RWPE1 (cell line): ENCODE measurements around the gene OSM.

Experiments
- CTCF ChIA-PET: fragments of 350-600 bp; sonication (Branson Sonifier 250); formaldehyde crosslinking; extraction: SDS; loops from one replicate; lab custom pipeline; 2021; lab: Yijun Ruan, JAX
- POLR2A ChIA-PET: fragments of 400-600 bp; formaldehyde crosslinking; extraction: SDS; loops from one replicate; lab custom pipeline; 2020; ENCODE audit warnings: antibody characterized with exemption; ENCODE audit not compliant: low non-redundant PET; lab: Yijun Ruan, JAX
- DNase-seq: peaks from one replicate; pipeline ENCODE4 v3.0.0; 2012; ENCODE audit warnings: low spot score
- H3K27ac ChIP-seq: fragments of 450-650 bp; 2 replicates; pipeline ENCODE4 v1.5.1; 2017
- CTCF ChIP-seq: fragments of 450-650 bp; conservative IDR thresholded peaks from 2 replicates; pipeline ENCODE4 v1.5.1; 2017; ENCODE audit warnings: low read depth, mild to moderate bottlenecking

OSM gene

GRCh38 chr22:30286813-30287647 is 20.4 kb upstream of the OSM start:
- peak overlapping the region; percentile 95 for H3K27ac ChIP-seq

DNA sequence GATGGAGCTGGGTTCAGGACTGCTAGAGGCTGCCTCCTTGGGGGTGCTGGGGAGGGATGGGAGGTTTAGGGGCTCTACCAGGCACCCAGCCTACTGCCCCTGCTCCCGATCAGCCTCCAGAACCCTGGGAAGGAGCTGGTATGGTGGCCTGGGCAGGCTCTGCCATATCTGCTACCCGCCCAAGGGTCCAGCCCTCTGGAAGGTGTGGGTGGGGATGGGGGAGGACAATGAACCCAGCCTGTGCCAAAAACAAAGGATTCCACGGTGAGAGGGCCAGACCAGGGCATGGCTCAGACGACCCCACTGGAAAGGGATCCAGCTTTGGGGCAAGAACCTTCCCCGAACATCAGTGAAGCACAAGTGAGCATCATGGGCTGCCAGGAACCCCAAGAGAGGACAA is 19.7 kb upstream of the OSM start:
- no peak for TF ChIP-seq CTCF
- no peak for DNase-seq
- CTCF ChIA-PET, result interaction anchor here (0.6 to 1.8 kb wide), 3 partner anchors 23 to 608 kb away, joined by 3 to 6 read pairs (median 4); no protein-coding TSS in a partner anchor
- H3K27ac ChIP-seq, result peak overlapping the region; percentile 95; the same call in 1 of the 2 replicates
- POLR2A ChIA-PET, result no interaction called here

More at GRCh38 chr22:30286813-30287647, 20.4 kb upstream of the OSM start:
- no peak for DNase-seq
- ChIA-PET CTCF (interaction anchor here (0.5 to 2.0 kb wide), 16 partner anchors 15 to 608 kb away, joined by 3 to 17 read pairs (median 4); partner anchors contain the start of genes RNF215 and TBC1D10A), POLR2A (no interaction called here)
- peak; percentile 88 for TF ChIP-seq CTCF

DNA sequence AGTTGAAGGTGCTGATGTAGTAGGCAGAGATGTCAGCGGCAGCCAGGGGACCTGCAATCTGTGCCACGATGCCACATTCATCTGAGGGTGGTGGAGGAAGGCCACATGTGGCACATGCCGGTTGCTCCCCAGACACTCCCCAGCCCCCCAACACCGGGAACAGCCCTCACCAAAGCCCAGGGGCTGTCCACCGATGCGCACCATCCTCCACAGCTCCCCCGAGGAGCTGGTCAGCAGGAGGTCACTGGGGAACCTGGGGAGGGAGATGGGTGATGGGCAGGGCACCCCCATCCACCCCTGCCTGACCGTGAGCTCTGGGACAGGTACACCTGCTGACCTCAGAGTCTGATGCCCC is 19.2 kb upstream of the OSM start:
- DNase-seq, result no peak
- no peak for TF ChIP-seq CTCF
- 0 out of 2 replicates have a peak overlapping the region, but pooled peaks have one; percentile 95 for H3K27ac ChIP-seq
- POLR2A ChIA-PET, result no interaction called here
- CTCF ChIA-PET, result interaction anchor here (0.6 to 1.8 kb wide), 2 partner anchors 22 to 107 kb away, joined by 3 to 6 read pairs; no protein-coding TSS in a partner anchor

GRCh38 chr22:30285176-30285845 is 18.7 kb upstream of the OSM start:
- ChIA-PET POLR2A (no interaction called here), CTCF (interaction anchor here (1.8 kb wide), 1 partner anchor 22 kb away, joined by 6 read pairs; no protein-coding TSS in a partner anchor)
- TF ChIP-seq CTCF, result no peak
- DNase-seq, result no peak
- H3K27ac ChIP-seq, result peak overlapping the region; percentile 33

DNA sequence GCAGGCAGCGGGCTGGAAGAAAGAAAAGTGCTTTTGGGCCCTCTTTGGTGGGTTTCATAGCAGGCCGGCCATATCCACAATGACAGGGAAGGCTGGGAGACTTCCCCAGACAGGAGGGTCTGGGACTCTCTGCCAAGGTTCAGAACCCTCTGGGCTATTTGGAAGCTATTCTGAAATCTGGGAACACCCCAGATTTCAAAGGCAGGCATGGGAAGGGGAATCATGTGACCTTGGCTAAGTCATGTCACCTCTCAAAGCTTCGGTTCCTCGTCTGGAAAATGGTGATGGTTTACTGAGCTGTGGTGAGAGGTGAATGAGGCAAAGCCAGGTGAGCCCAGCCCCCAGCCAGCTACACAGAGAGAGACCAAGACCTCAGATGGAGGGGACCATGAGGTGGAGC is 18.0 kb upstream of the OSM start:
- CTCF ChIA-PET, result interaction anchor here (1.8 kb wide), 1 partner anchor 21 kb away, joined by 6 read pairs; no protein-coding TSS in a partner anchor
- TF ChIP-seq CTCF, result no peak
- POLR2A ChIA-PET, result no interaction called here
- DNase-seq, result no peak
- H3K27ac ChIP-seq, result peak overlapping the region; percentile 33

DNA sequence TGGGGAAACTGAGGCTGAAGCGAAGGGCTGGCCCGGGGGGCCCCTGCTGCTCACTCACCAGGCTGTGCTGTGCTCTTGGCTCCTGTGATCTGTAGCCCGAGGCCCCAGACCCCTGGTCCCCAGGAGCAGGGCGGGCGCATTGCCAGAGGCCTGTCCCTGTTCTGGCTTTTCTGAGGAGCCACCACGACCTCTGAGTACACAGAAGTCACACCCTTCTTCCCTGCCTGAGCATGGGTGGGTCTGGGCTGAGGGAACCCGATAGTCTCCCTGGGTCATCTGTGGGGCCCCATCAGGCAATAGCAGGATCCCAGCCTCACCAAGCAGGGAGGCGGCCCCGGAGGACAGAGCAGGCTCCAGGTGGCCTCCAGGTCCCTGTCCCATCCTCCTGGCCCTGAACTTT is 17.5 kb upstream of the OSM start:
- no peak for TF ChIP-seq CTCF
- POLR2A ChIA-PET, result no interaction called here
- no peak for DNase-seq
- peak overlapping the region; percentile 33 for H3K27ac ChIP-seq
- CTCF ChIA-PET, result interaction anchor here (0.8 kb wide), 1 partner anchor 28 kb away, joined by 3 read pairs; no protein-coding TSS in a partner anchor
